NCI-H1694 (cell line): ENCODE measurements around the gene PCDH8.

Source experiments
- DNase-seq: peaks from one replicate; lab custom pipeline; 2025; lab: John Stamatoyannopoulos, UW

PCDH8 gene, protein sequence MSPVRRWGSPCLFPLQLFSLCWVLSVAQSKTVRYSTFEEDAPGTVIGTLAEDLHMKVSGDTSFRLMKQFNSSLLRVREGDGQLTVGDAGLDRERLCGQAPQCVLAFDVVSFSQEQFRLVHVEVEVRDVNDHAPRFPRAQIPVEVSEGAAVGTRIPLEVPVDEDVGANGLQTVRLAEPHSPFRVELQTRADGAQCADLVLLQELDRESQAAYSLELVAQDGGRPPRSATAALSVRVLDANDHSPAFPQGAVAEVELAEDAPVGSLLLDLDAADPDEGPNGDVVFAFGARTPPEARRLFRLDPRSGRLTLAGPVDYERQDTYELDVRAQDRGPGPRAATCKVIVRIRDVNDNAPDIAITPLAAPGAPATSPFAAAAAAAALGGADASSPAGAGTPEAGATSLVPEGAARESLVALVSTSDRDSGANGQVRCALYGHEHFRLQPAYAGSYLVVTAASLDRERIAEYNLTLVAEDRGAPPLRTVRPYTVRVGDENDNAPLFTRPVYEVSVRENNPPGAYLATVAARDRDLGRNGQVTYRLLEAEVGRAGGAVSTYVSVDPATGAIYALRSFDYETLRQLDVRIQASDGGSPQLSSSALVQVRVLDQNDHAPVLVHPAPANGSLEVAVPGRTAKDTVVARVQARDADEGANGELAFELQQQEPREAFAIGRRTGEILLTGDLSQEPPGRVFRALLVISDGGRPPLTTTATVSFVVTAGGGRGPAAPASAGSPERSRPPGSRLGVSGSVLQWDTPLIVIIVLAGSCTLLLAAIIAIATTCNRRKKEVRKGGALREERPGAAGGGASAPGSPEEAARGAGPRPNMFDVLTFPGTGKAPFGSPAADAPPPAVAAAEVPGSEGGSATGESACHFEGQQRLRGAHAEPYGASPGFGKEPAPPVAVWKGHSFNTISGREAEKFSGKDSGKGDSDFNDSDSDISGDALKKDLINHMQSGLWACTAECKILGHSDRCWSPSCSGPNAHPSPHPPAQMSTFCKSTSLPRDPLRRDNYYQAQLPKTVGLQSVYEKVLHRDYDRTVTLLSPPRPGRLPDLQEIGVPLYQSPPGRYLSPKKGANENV

DNA sequence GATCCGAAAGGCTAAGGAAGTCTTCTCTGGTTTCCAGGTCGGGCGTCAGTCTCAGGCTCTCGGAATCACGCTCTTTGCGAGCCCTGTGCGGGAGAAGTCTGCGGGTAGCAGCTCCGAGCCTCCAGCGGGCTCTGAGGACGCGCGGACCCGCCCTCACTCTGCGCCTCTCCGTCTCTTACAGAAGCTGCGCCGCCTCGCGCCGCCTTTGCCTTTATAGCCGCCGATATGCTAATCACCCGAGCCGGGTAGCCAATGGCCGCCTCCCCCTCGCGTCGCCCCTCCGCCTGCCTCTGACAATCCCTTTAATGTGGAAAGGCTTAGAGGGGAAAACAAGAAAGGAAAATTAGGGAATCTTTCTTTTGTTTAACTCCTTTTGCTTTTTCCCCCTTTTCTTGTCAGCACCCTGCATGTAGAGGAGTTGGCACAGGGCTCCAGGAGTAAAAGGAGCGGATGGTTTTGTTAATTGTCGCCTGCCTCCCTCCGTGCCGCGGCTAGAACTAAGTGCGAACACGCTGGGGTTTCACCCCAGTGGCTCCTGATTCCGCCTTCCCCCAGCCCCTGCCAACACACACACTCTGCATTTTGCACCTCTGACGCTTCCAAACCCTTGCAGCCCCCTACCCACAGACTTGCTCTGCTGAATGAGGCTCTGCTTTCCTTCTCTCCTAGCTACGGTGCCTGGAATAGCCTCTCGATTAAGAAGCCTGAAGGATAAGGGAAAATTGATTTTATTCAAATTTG, at the start of gene PCDH8:
Gene PCDH8 (minus strand): TSS at position 186 of the 741 bp plus-strand sequence. CDS start 204 bp downstream, outside the sequence.
- peak; percentile 86 for DNase-seq

DNA sequence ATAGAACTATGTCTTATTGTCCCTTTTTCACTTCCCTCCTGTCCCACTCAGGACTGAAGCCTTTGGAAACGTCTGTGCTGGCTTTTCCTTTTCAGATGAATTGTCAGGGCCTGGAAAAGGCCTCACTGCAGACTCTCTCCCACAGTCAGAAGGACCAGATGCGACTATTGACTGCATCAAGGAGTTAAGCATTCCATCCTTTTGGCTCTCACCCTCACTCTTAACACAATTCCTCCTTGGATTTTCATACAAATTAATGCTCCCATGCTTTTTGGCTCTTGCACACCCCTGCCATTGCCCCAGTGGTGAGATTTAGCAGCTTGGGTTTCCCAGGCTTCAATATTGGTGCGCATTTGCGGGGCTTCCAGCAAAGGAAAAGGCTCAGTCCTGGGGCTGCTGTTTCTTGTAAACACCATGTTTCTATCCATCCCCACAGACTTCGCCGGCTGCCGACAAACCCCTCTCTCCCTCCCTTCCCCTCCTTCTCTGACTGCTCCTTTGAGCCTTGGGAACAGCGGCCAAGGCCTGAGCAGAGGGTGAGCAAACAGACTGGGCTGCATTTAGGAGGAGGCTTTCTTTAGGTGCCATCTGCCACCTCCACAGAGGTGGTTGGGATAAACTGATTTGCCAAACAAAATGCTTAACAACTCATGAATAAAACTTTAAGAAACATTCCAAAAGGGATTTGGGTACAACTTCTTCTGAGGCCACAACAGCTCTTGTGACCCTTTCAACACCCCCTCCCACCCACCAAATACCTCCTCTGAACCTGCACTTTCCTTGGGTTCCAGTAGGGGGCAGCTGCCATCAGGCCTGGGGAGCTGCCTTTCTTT, 48.6 kb upstream of the PCDH8 start:
- DNase-seq: peak; percentile 35

DNA sequence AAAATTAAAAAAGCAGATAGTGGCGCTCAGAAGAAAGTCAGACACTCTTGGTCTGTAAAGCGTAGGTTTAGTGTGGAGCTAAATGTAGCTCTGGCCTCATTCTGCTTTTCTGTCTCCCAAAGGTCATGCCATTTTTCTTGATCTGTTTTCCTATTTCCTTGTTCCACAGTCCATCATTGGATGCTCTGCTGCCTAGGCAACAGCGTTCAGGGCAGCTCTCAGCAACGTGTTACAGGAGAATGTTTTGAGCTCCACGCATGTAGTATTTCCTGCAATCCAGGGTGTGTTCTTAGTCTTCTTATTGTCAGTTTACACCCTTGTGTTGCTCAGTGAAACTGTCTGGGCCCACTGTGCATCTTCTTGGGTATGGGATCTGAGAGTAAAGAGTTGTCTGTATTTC, 46.0 kb upstream of the PCDH8 start:
- no peak for DNase-seq

DNA sequence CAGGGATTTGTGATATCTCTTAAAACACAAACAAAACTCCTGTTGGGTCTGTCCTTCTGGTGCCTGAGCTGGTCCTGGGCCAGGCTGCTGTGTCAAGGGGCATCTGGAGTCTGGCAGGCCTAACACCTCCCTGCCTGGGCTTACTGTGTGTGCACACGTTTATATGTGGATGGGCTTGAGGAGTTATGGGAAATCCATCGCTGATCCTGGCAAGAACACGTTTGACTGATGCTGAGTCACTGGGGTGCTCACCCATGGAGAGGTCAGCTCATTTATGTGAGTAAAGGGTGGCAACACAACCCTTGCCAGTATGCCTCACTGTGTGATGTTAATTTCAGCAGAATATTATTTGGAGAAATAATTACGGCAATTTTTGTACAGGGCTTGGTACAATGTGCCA, 44.5 kb upstream of the PCDH8 start:
- DNase-seq: no peak

DNA sequence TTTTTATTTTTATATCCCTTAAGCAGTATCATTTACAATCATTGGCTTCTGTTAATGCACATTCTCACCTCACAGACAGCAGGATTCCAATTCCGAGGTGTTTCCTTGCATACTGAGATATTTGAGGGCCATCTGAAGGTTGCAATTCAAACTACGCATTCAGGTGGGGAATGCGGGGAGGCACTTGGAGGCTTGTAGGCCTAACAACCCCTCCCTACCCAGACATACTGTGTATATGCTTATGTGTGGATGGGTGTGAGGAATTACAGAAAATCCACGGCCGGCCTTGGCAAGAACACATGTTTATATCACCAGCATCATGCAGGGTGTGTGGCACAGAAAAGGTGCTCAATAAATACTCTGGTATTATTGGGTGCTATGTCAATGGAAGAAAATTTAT, 43.3 kb upstream of the PCDH8 start:
- no peak for DNase-seq

DNA sequence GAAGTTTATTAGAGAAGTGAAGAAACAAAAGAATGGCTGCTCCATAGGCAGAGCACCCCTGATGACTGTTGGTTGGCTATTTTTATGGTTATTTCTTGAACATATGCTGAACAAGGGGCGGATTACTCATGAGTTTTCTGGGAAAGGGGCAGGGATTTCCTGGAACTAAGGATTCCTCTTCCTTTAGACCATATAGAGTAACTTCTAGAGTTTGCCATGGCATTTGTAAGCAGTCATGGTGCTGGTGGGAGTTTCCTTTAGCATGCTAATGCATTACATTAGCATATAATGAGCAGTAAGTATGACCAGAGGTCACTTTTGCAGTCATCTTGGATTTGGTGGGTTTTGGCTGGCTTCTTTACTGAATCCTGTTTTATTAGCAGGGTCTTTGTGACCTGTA, 38.7 kb upstream of the PCDH8 start:
- DNase-seq: no peak

DNA sequence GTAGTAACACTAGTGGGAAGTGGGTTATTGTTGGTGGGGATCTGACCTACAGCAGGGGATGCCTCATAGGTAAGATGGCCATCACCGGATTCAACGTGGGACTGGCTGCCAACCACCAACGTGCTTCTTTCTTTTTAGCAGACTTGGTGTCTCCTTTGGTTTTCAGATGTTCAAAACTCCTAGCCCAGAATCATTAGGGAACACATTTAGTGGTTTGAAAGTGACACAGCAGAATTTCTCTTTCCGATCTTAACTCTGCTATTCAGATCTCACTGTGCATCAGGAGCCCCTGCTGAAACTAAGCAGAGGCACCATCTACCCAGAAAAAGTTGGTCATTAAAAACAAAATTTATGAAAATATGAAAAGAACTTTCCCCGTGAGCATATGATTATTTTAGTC, 36.7 kb upstream of the PCDH8 start:
- no peak for DNase-seq

DNA sequence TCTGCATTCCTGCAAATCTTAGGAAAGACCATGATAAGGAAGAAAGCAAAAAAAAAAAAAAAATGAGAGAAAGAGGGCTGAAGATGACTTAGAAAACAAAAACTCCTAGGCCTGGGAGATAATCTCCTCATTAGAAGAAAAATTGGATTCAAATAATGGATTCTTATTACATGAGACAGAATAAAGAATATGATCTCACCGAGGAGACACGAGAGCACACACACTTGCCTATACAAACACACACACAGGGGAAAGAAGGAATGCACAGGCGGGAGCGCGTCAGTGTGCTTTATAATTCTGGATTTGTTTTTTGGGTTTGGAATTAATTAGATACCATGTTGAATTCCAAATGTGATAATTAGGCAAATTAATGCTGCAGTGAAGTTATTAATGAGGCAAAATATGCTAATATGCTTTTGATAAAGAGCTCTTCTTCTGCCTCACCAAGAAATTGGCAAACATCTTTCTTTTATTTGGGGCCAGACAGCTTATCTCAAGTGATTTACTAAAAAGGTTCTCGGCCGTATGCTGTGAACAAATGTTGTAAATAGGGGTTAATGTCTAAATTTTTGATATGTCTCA, 36.1 kb upstream of the PCDH8 start:
- no peak for DNase-seq

DNA sequence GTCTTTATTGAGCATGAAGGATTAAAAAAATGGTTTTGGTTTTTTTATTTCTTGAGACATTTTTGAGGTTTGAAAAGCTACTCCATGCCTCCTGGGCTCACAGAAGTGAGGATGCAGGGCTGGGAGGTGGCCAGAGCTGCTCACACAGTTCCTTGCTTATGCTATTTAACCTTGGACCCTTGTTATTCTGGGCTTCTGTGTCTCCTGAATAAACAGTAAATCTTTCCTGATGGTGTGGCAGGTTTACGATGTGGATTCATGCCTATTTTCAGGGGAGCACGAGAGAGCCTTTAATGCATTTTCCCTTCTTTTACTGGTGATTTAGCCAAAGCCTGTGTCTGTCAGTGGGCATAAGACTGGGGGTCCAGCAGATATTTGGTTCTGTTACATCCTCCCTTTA, 34.3 kb upstream of the PCDH8 start:
- DNase-seq: no peak

DNA sequence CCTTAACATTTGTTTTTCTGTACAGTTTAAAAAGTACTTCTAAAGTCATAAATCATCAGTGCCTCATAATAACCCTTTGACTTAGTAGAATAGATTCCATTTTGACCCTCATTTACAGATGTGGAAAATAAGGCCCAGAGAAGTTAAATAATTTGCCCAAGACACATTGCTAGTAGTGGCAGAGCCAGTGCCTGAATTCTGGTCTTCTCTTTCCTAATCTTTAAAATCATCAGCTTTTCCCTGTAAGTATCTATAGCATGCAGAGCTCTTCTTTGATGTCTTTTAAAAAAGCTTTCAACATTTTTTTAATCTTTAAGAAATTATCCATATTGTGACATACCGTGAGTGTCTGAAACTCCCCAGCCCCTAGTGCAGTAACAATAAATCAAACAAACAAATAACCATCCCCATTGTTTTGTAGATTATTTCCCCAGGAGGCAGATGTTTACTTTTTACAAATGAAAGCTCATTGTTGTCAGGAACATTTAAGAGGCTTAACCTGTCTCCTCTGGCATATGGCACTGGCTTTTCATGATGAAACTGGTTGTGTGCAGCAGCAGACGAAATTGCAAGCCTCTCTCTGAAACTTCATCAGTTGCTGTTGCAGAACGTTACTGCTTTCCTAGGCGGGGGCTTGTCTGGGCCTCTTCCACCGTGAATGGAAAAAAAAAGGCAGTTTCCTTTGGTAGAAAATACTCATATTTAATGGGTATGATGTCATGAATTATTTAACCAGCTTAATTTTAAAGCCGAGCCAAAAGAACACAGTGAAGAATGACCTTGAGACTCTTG, 31.7 kb upstream of the PCDH8 start:
- DNase-seq: peak; percentile 39

DNA sequence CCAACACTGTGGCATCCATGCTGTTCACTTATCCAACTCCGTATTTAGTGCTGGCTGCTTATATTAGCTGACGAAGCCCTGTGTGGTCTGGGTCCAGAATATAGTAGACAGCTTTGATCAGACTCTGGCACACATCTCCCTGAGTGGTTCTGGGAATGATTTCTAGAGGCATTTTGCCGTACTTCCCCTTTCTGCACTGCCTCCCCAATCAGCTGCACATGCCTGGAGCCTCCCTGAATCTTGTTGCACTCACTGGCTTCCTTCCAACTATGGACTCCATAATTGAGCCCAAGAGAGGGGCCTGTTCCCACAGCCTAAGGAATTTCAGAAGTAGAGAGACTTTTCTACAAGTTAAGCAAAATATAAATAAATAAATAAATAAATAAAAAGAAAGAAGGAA, 30.4 kb upstream of the PCDH8 start:
- no peak for DNase-seq

DNA sequence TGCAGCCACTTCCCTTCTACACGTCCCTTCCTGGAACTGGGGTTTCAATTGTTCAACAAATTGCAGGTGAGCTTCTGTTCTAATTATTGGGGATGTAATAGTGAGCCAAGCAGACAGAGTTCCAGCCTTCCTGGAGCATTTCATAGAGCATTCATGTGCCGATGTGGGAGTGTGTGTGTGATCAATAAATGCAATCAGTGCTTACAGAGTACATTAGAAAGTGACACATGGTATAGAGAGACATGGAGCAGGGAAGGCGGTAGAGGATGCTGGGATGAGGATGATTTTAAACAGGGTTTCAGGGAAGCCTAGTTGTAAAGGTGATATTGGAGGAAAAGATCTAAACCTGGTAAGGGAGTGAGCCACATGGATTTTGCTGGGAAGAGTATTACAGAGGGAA, 21.7 kb upstream of the PCDH8 start:
- DNase-seq: no peak

DNA sequence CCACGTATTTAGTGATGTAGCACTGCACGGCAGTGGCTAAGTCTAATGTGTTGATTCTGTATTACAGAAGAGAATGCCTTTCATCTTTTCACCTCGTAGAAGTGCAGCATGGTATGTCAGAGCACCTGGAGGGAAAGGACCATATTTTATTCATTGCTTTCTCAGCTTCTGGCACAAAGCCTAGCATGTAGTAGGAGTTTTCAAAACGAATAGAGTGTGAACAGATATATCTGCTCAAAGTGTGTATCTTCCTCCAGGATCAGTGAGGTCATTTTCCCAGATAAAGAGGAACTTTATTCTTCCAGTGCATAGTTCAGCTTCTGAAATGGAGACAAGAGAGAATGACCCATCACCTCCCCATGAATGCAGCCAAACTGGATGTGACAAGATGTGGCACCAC, 21.2 kb upstream of the PCDH8 start:
- DNase-seq: no peak

DNA sequence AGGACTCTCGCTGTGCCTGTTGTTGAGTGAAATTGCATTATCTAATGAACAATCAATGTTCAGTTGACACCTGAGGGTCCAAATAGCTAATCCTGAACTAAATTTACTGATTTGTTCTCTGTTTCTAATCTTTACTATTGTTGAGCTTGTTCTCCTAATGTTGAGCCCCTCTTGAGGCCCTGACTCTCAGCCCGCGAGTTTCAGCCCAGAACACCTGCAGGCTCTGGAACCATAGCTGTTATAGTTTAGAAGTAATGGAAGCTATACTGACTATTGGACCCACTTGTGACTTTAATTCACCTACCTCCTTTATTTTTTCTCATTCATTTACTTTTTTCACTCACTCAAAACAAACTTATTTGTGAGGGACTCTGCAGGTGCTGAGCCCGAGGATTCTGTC, 20.6 kb upstream of the PCDH8 start:
- DNase-seq: no peak

DNA sequence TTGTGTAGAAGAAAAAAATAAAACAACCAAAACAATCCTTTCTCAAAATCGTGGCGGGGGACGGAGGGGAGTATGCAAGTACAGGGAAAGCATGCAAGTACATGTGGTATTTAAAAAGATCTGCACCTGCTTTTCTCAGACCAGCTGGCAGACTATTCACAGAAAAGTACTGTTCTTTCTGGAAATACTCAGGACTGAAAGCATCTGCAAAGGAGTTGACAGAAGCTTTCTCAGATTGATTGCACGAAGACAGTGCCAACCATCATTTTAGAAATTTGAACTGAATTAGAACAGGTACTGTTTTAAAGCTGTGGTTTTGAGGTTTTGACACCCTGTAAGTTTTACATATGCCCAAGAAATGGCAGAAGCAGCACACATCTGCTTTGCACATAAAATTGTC, 19.8 kb upstream of the PCDH8 start:
- no peak for DNase-seq

DNA sequence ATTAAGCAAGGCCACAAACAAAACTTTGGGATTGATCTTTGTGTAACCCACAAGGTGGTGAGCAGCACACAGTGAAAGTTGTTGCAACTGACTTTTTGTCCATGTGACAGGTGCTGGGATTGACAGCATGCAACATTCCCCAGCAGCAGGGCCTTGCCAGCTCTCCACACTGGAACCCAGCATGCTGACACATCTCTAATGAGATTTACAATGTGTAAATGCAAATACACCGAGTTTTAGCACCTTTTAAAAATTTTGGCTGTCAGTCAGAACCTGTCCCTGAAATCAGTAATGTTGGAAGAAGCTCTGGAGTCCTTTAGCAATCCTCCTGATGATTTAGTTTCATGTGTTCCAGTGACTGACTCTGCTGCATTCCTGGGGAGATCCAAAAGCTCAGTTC, 16.5 kb upstream of the PCDH8 start:
- DNase-seq: no peak

DNA sequence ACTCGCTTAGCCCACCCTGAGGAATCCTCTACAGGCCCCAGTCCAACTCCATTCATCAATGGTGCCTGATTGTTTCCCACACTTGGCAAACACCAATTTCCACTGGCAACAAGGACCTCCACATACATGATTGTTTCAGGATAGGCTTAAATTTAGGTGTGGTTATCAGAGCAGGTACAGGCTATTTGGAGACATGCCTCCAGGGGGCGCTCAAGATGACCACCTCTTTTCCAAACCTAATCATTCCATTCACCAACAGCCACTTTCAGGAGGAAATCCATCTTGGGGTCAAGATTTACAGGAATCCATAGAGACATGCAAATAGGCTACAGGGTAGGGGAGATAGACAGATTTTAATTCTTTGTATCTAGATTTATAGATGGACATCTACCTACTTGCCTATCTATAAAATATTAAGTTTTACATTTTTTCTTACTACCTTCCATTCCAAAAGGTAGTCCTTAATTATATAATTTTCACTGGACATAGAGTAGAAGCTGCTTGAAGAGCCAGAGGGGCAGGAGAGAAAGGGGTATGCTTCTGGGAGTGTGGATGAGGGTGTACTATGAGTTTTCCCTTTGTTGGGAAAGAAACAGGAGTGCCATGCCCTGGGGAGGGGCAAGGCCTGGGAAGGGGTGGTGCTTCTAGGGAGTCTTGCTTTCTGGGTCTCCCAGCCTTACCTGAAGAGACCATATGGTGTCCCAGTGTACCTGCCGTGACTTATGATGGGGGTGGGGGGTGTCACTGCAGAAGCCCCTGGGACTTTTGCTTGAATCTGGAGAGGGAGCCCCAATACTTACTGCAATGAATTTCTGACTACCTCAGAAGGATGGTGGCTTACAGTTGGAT, 14.1 kb upstream of the PCDH8 start:
- DNase-seq: peak; percentile 44

DNA sequence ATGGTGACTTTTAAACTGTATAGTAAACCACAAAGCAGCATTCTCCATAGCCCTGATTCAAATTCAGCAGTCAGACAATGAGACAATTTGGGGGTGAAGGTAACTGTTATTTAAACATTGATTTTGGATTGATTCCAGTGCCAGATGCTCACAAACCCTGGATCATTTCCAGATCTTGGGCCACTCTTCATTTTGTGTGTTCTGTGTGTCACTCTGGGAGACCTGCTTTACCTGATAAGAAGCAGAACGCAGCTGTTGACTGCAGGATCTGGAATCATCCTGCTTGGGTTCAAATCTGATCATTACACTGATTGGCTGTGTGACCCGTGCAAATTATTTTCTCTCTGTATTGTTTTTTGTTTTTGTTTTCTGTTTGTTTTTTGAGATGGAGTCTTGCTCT, 4.0 kb upstream of the PCDH8 start:
- no peak for DNase-seq
